Epithelial cell of esophagus (primary cell): Measurements from ENCODE around the gene HRH4.

ENCODE experiments used
- DNase-seq: peaks from one replicate; pipeline ENCODE4 v3.0.0; 2010; ENCODE audit warnings: low read depth
- H3K4me3 ChIP-seq: 2 replicates; pipeline ENCODE4 v1.5.1; 2011; ENCODE audit warnings: mild to moderate bottlenecking, low read length, control low read depth
- CTCF ChIP-seq: IDR thresholded peaks from 2 replicates; pipeline ENCODE4 v1.5.1; 2011; ENCODE audit warnings: low read depth, mild to moderate bottlenecking, low read length, control low read depth, inconsistent platforms; ENCODE audit not compliant: insufficient read depth; ENCODE audit errors: missing control alignments

HRH4 gene

GRCh38 chr18:24500766-24501165, 40.3 kb downstream of the HRH4 start:
- TF ChIP-seq CTCF: no peak
- no peak for DNase-seq
- no peak overlapping the region for H3K4me3 ChIP-seq

GRCh38 chr18:24502667-24503523, 42.5 kb downstream of the HRH4 start:
- TF ChIP-seq CTCF: no peak
- peak; percentile 54 for DNase-seq
- no peak overlapping the region for H3K4me3 ChIP-seq

GRCh38 chr18:24504401-24504800, 44.0 kb downstream of the HRH4 start:
- no peak for TF ChIP-seq CTCF

GRCh38 chr18:24506175-24506574, 45.7 kb downstream of the HRH4 start:
- no peak for TF ChIP-seq CTCF
- no peak for DNase-seq
- H3K4me3 ChIP-seq: no peak overlapping the region

More at GRCh38 chr18:24504401-24504800, 44.0 kb downstream of the HRH4 start:
- H3K4me3 ChIP-seq: no peak overlapping the region
- DNase-seq: peak; percentile 52

GRCh38 chr18:24509435-24509834, 49.0 kb downstream of the HRH4 start:
- no peak overlapping the region for H3K4me3 ChIP-seq
- no peak for TF ChIP-seq CTCF
- no peak for DNase-seq

- peak; percentile 73 for DNase-seq
- TF ChIP-seq CTCF: peak; percentile 46
- no peak overlapping the region for H3K4me3 ChIP-seq
Measured at GRCh38 chr18:24514439-24514838, 54.0 kb downstream of the HRH4 start.

GRCh38 chr18:24515721-24516120, 55.3 kb downstream of the HRH4 start:
- TF ChIP-seq CTCF: no peak
- H3K4me3 ChIP-seq: no peak overlapping the region
- DNase-seq: no peak
